GM19324 (cell line): ENCODE measurements around the gene RTN4RL1.

Experiments
- ATAC-seq: cut with Tn5 transposase; IDR thresholded peaks from one replicate; pipeline ENCODE4 v1.9.1; 2021; ENCODE audit warnings: mild to moderate bottlenecking, moderate library complexity; ENCODE audit not compliant: unreplicated experiment, low FRiP score

The RTN4RL1 gene

GRCh38 chr17:2011411-2012371 lies 13.4 kb downstream of the RTN4RL1 start:
- no peak for ATAC-seq

- no peak for ATAC-seq
Measured at GRCh38 chr17:2009737-2010136, 15.4 kb downstream of the RTN4RL1 start.

DNA sequence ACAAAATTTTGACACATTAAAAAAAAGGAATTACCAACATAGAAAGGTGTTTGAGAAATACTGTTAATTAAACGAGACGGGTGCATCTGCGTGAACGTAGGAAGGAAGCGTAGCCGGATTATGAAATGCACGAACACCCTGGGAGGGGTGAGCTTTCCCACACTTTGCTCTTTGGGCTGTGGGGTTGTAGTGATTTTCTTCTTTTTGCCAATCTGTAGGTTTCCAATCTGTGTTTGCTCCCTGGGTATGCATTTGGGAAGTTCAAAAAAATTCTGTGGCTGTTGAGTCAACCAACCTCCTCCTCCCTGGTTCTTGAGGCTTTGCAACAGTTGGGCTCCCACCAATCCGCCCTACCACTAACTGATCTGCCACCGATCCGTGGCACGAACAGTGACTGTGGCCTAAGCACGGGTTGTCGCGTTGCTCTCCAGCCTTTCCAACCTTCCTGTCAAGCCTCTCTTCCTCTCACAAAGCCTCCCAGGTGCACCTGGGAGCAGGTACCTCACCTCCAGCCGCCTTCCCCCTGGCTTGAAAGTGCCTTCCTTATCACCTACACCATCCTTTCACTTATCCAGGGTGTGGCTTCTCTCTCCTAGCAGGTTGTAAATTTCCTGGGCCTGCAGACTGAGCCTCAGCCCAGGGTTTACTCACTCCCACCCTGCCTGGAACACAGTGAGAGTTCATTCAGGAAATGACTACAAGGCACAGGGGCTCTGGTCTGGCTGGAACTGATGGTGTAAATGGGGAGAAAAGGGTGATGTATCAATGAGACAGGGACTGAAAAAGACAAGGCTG lies 16.6 kb downstream of the RTN4RL1 start:
- no peak for ATAC-seq

GRCh38 chr17:2004435-2004952 lies 20.6 kb downstream of the RTN4RL1 start:
- ATAC-seq, result no peak

DNA sequence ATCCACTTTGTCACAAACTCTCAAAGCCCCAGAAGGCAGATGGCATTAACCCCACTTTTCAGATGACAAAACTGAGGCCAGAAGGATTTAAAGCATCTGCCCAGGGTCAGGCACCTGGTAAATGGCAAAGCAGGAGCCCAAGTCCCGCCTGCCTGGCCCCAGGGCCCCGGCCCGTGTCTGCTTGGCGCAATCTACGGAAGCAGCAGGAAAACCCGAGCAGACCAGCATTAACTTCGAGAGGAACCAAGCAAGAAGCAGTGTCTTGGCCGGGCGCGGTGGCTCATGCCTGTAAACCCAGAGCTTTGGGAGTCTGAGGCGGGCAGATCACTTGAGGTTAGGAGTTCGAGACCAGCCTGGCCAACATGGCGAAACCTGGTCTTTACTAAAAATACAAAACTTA lies 21.6 kb downstream of the RTN4RL1 start:
- ATAC-seq, result no peak

- no peak for ATAC-seq
Measured at GRCh38 chr17:2002767-2003329, 22.3 kb downstream of the RTN4RL1 start.

DNA sequence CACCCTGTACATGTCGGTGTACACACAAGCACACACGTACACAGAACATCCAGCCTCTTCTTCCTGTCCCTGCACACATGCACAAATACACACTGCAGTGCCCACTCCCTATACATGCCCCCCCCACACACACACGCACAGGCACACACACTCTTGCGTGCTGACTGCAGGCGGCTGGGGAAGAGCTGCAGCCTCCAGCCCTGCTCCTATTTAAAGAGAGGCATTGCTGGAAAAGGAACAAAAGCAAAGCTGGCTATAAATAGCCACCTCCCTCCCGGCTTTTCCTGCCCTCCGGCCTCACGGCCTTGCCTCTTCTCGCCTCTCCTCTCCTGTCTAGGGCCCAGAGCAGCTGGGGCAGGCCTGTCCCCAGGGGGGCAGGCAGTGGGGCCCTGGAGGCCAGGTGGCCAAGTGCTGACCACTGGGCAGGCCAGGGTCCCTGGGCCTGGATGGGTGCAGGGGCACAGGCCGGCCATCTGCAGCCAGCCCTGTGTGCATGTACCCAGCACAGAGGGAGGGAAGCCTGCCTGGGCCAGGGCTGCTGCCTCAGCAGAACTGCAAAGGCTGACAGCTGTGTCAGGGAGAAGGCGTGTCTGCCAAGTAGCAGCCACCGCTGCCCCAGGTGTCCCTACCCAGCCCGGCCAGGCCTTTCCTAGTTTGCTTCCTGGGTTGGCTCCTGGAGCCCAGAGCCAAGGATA lies 25.4 kb downstream of the RTN4RL1 start:
- ATAC-seq, result no peak

- ATAC-seq, result no peak
Measured at GRCh38 chr17:1997927-1998742, 27.0 kb downstream of the RTN4RL1 start.

GRCh38 chr17:1997289-1997926 lies 27.7 kb downstream of the RTN4RL1 start:
- ATAC-seq, result no peak

- no peak for ATAC-seq
Measured at GRCh38 chr17:1996800-1997288, 28.3 kb downstream of the RTN4RL1 start.

- no peak for ATAC-seq
Measured at GRCh38 chr17:1995907-1996799, 29.0 kb downstream of the RTN4RL1 start.

- no peak for ATAC-seq
Measured at GRCh38 chr17:1995321-1995892, 29.7 kb downstream of the RTN4RL1 start.

DNA sequence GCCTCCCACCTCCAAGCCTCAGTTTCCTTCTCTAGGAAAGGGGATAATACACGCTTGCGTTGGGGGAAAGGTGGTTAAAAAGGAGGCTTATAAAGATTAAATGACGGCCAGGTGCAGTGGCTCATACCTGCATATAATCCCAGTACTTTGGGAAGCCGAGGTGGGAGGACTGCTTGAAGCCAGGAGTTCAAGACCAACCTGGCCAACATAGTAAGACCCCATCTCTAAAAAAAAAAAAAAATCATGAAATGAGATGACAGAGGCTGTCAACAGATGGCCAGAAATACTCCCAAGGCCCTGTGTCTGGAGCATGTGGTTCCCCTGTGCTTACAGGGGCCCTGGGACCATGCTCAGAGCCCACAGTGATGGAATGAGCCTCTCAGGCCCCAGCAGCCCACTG lies 30.4 kb downstream of the RTN4RL1 start:
- no peak for ATAC-seq

DNA sequence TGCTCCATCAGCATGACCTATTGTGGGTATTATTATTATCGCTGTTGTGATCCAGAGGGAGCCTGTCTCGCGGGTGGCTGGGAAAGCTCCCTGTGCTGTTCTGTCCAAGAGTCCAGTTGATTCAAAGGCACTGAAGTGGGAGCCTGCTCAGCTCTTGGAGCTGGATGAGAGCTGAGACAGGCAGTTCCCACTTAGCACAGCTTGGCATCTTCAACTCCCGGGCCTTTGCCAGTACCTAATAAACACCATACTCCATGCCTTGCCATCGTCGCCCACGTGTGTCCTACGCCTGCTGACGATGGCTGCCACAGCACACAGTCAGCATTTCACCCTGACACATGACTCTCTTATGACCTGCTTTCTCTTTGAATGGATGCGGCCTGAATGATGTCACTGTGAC lies 32.6 kb downstream of the RTN4RL1 start:
- ATAC-seq, result no peak

DNA sequence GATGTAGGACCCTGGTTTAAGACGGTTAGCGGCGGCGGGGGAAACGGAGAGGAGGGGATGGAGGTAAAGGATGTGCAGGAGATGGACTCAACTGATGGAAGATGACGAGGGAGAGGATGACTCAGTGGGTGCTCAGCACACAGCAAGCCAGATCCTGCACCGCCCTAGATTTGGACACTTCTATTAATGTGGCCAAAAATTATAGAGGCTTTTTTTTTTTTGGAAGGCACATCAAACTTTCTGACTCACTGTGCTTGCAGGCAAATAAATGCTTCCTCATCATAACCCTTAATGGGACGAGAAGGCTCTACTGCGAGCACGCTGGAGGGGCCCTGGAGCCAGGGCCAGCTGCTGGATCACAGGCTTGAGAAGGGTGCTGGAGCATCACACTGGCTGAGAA lies 36.0 kb downstream of the RTN4RL1 start:
- ATAC-seq, result no peak

- ATAC-seq, result no peak
Measured at GRCh38 chr17:1986783-1987451, 38.2 kb downstream of the RTN4RL1 start.

- no peak for ATAC-seq
Measured at GRCh38 chr17:1985686-1986085, 39.4 kb downstream of the RTN4RL1 start.
